ENCODE data around the gene SKP1.
"Not testable (repeated sequence)": the region's sequence is repeated elsewhere in the genome, so short reads cannot be mapped to it uniquely, and the experiment has no call there.

Gene SKP1

DNA sequence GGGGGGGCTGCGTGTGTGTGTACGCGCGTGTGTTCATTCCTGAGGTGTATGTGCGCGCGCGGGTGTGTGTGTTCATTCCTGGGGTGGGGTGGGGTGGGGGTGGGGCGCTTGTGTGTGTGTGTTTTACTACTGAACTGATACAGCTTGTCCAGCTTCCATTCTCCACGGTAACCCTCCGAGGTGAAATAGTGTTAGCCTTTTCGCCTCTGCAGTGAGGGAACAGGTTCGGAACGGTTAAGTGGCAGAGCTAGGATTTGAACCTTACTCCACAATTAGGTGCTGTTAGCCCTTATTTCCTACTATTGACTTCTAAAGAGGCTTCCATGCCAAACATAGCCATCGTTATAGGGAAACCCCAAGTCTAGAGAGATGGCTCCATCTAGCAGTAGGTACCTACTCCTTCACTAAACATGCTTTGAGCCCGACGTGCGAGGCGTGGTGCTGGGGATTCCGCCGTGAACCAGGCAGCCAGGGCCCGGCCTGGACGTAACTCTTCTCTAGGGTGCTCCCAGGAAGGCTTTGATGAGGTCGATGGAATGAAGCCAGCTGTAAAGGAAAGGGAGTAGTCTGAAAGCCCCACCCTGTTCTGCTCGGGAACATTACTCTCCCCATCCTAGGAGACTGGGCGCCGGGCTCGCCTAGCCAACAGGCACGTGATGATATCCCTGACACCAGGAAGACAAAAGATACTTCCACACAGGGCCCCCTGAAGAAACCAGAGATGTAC is 782 bp upstream of the SKP1 start:
- DNase-seq, result peak; percentile 62

DNA sequence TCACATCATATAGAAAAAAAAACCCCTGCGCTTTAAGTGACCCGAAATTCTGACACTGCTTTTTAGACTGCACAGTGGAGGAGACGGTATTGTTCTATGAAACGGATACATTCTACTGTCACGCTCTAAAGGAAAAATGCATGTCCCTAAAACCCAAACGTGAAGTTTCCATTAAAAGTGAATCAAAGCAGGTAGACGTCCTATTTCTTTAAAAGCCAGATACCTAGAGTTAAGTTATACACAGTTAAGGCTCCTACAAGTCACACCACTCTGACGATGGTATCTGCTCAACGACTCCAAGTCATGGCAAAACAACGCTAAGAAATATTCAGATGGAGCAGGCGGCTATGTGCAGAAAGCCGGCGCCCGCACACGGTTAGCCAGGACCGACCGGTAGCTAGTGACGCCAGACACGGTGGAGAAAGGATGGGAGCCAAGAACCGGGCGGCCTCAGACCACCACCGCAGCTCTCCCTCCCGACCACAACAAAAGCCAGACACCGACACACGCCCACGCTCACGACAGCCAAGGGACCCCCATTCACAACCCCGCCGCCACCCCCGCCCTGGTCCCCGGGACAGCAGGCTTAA is 734 bp downstream of the SKP1 start:
- DNase-seq, result peak; percentile 44

- peak; percentile 23 for DNase-seq
Measured at GRCh38 chr5:134174841-134175839, 1.6 kb downstream of the SKP1 start.

GRCh38 chr5:134171972-134172371 is 4.8 kb downstream of the SKP1 start:
- DNase-seq, result no peak

DNA sequence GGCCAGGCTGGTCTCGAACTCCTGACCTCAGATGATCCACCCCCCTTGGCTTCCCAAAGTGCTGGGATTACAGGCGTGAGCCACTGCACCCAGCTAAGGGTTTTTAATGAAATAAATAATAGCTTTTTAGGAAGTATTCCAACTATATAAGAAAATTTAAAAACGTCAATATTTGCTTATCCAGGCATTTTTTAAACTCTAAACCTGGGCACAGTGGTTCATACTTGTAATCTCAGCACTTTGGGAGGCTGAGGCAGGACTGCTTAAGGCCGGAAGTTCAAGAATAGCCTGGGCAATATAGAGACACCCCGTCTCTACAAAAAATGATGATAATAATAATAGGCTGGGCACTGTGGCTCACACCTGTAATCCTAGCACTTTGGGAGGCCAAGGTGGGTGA is 14.2 kb downstream of the SKP1 start:
- no peak for DNase-seq

DNA sequence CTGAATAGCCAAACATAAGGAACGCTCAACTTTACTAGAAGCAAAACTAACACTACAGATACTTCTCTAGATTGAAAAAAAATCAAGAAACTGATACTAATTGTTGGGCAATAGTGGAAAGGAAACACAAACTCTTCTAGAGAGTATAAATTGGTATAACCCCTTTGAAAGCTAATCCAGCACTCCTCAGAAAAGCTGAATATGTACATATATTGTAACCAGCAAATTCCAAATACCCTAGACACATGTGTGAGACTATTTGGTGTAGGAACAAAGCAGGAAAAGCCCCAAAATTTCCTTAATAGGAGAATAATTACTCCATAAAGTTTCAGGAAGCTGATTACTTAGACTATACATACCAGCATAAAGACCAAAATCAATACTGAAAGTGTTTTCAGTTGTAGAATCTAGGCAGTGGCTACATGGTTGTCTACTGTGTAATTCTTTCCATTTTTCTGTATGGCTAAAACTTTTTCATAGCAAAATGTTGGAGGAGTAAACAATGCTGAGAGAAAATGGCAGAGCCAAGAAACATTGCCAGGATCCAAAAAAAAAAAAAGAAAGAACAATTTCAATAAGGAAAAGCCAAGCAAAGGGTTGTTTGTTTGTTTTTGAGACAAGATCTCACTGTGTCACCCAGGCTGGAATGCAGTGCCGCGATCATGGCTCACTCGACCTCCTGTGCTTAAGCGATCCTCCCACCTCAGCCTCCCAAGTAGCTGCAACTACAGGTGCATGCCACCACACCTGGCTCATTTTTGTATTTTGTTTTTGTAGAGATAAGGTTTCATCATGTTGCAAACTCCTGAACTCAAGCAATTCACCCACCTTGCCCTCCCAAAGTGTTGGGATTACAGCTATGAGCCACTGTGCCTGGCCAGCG is 15.0 kb downstream of the SKP1 start:
- DNase-seq, result no peak

DNA sequence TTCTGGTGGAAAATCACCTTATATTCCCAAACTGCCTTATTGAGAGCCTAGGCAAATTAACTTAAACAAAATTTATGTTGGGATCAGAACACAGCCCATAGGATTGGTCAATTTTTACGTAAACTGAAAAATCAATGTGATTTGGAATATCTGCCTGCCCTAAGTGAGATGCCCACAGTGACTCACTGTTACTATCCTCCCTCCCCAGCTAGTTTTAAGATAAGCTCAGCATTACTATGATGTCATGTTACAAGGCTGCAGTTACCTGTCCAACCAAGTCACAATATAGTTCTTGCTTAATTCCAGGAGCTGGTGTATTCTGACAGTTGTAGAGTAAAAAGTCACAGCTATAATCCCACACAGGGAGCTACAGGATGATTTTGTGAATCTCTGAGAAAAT is 23.1 kb downstream of the SKP1 start:
- DNase-seq, result no peak

GRCh38 chr5:134153241-134153640 is 23.5 kb downstream of the SKP1 start:
- DNase-seq, result no peak

- DNase-seq, result not testable (repeated sequence)
Measured at GRCh38 chr5:134152173-134152832, 24.4 kb downstream of the SKP1 start.

DNA sequence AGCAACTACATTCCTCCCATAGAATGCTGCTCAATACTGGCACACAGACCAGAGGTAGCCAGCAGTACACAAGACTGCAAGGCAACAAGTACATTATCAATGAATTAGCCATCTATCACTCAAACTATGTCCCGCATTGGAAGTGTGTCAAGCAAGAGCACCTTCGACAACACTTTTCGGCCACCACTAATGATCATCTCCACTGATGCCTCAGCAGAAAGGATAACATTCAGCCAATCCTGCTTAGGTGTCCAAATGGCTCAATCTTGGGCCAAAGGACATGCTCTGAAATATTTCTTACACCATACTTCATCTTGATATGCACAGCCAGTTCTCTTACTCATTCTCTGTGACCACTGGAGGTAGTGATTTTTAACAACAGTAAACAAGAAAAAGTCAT is 25.0 kb downstream of the SKP1 start:
- DNase-seq, result no peak

DNA sequence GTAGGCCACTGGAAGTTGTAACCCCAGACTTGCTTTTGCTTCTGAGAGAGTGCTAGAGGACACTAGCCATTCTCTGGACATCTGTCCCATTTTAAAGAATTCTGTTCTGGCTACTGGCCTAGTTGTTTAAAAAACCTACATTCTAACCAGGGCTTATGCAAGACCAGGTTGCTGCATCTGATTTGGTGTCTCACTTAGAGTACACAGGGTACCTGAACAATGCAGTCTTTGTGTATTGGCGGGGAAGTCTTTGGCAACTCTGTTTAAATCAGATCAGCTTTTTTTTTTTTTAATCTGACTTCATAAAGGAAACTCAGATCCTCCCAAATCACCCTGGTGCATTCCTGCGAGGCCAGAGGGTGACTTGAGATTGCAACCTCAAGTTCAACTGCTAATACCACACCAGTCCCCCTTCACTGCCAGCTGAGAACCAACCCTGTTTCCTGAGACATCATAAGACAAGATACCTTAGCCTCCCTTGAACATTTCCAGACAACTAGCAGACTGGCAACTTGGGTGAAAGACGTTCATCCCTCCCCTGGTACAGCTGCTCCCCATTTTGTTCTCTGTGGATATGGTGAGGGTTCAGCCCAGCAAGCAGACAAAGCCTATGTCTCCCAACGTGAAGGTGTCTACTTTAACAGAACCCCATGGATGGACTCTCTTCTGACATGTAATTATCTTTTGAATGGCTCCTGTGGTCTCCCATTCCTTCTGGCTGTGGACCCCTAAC is 27.0 kb downstream of the SKP1 start:
- DNase-seq, result no peak

DNA sequence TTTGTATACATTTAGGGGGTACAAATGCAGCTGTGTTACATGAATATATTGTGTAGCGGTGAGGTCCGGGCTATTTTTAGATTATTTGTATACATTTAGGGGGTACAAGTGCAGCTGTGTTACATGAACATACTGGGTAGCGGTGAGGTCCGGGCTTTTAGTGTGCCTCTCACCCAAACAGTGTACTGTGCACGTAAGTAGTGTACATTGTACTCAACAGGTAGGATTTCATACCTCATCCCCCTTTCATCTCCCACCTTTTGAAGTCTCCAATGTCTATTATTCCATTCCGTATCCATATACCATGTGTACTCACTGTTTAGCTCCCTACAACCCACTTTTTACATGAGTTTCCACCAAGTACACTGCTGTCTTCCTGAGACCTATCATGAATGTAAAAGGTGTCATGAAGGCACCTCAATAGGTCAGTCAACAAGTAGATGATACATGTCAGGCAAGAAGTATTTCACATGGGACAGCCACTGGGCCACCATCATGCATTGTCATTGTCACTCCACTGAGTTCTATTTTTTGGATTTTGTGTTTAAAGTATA is 27.7 kb downstream of the SKP1 start:
- no peak for DNase-seq

GRCh38 chr5:134148316-134148715 is 28.4 kb downstream of the SKP1 start:
- no peak for DNase-seq

- DNase-seq, result no peak
Measured at GRCh38 chr5:134146651-134147518, 29.9 kb downstream of the SKP1 start.

- DNase-seq, result peak; percentile 25
Measured at GRCh38 chr5:134145779-134146581, 30.8 kb downstream of the SKP1 start.

GRCh38 chr5:134145041-134145757 is 31.6 kb downstream of the SKP1 start:
- DNase-seq, result no peak

GRCh38 chr5:134143944-134144941 is 32.5 kb downstream of the SKP1 start:
- no peak for DNase-seq

Data from NCI-H146 (cell line).